SIG-M5 treated with dmso at 0.1 percent for 504 hours (cell line): Measurements from ENCODE around the gene ANP32E.
A peak's percentile ranks its signal among the peaks of the same experiment; 100 is the strongest.

Source experiments
- DNase-seq: peaks from one replicate; lab custom pipeline; 2025; ENCODE audit not compliant: unreplicated experiment; lab: John Stamatoyannopoulos, UW

ANP32E gene

GRCh38 chr1:150235852-150236613, at the start of gene ANP32E:
Gene ANP32E, minus strand, starts transcription at chr1:150236112. Its CDS starts 326 bp downstream, at chr1:150235786.
- DNase-seq = peak; percentile 100

GRCh38 chr1:150283260-150283659, 47.3 kb upstream of the ANP32E start:
- DNase-seq = no peak

GRCh38 chr1:150282558-150282958, 46.6 kb upstream of the ANP32E start:
- DNase-seq = no peak

GRCh38 chr1:150281758-150282557, 46.0 kb upstream of the ANP32E start, which contains the start of gene CIART:
Gene CIART, plus strand, starts transcription at chr1:150282554. Its CDS starts 714 bp downstream, at chr1:150283268.
- peak; percentile 91 for DNase-seq

- peak; percentile 81 for DNase-seq
Observed at GRCh38 chr1:150281221-150281757, 45.4 kb upstream of the ANP32E start.

- no peak for DNase-seq
Observed at GRCh38 chr1:150280138-150280707, 44.3 kb upstream of the ANP32E start.

GRCh38 chr1:150273311-150273710, 37.4 kb upstream of the ANP32E start:
- DNase-seq = no peak

- DNase-seq = no peak
Observed at GRCh38 chr1:150271291-150271959, 35.5 kb upstream of the ANP32E start.

- no peak for DNase-seq
Observed at GRCh38 chr1:150269451-150269850, 33.5 kb upstream of the ANP32E start.

- DNase-seq = peak; percentile 99
Observed at GRCh38 chr1:150268705-150269403, 32.9 kb upstream of the ANP32E start, which contains the start of gene APH1A. Gene APH1A, minus strand, starts transcription at chr1:150269016. Its CDS starts 206 bp downstream, at chr1:150268810.

- DNase-seq = no peak
Observed at GRCh38 chr1:150268340-150268704, 32.4 kb upstream of the ANP32E start.

GRCh38 chr1:150267896-150268295, 32.0 kb upstream of the ANP32E start:
- no peak for DNase-seq

GRCh38 chr1:150263549-150263948, 27.6 kb upstream of the ANP32E start:
- no peak for DNase-seq

GRCh38 chr1:150262388-150263320, 26.7 kb upstream of the ANP32E start:
- DNase-seq = no peak

GRCh38 chr1:150261367-150261766, 25.5 kb upstream of the ANP32E start:
- DNase-seq = no peak

- DNase-seq = no peak
Observed at GRCh38 chr1:150259758-150260669, 24.1 kb upstream of the ANP32E start.

- no peak for DNase-seq
Observed at GRCh38 chr1:150259217-150259616, 23.3 kb upstream of the ANP32E start.
